Measurements from ENCODE around the gene YBX3. TPM values are rescaled to one million over a fixed set of nuclear protein-coding genes. Genes with fewer than 3 reads are reported as not detected.

The YBX3 gene
- polyA plus RNA-seq, 2 of the 4 experiments (the other 2 are of a cell fraction), result 140 to 150 TPM

GRCh38 chr12:10652192-10652591 is 70.9 kb downstream of the YBX3 start:
- TF ChIP-seq HES2 (IDR thresholded peaks at IDR 0.05) (no peak), CEBPB (IDR thresholded peaks at IDR 0.05) (peak in 1 of 2 experiments; percentile 68; a peak in 2 of 4 replicates)
- H3K4me3 ChIP-seq, result no peak overlapping the region
- H3K9me3 ChIP-seq, result peaks cover 9% of the 10 kb centered on the region
- POLR2A ChIA-PET, result no interaction called here
- no peak for FAIRE-seq
- no peak for DNase-seq (ENCODE audit: low read depth in 1 of 2, low spot score in 1 of 2)
- no peak for ATAC-seq
- no peak overlapping the region for H3K27ac ChIP-seq
- CTCF ChIA-PET, result no interaction called here
- no peak overlapping the region for H3K4me2 ChIP-seq
- WGBS (ENCODE audit: missing lambda C conversion rate), result 73% methylated on average over 3 of the region's 3 CpGs
- H3K4me1 ChIP-seq, result no peaks in the 10 kb centered on the region

Other genes starting within 250 kb of the YBX3 start
- 0.93 and 1.9 TPM in 2 replicates for gene EIF2S3B, start 217.4 kb downstream of the YBX3 start, polyA plus RNA-seq (2011; rRNA removed)
- gene EIF2S3B, start 217.4 kb downstream of the YBX3 start, polyA plus RNA-seq (2017; fragmentation: RNase III; extraction: RNeasy Plus Mini Kit Qiagen cat#74134 plus additional on column Dnase treatment), result 1.1 to 2.0 TPM (median 1.4 TPM) in 3 replicates
- 43.1 and 90.5 TPM in 2 replicates for gene MAGOHB, start 109.7 kb downstream of the YBX3 start, polyA plus RNA-seq (2011; rRNA removed)
- gene MAGOHB, start 109.7 kb downstream of the YBX3 start, polyA plus RNA-seq (2017; fragmentation: RNase III; extraction: RNeasy Plus Mini Kit Qiagen cat#74134 plus additional on column Dnase treatment), result 83.4 to 93.3 TPM (median 83.5 TPM) in 3 replicates
- 0.46 and 0.56 TPM in 2 replicates for gene STYK1, start 49.3 kb downstream of the YBX3 start, polyA plus RNA-seq (2011; rRNA removed)
- gene STYK1, start 49.3 kb downstream of the YBX3 start, polyA plus RNA-seq (2017; fragmentation: RNase III; extraction: RNeasy Plus Mini Kit Qiagen cat#74134 plus additional on column Dnase treatment), result 0.21 to 0.54 TPM (median 0.32 TPM) in 3 replicates
- gene TAS2R7, start 79.3 kb upstream of the YBX3 start, polyA plus RNA-seq (2011; rRNA removed), result not detected in 2 replicates
- gene TAS2R7, start 79.3 kb upstream of the YBX3 start, polyA plus RNA-seq (2017; fragmentation: RNase III; extraction: RNeasy Plus Mini Kit Qiagen cat#74134 plus additional on column Dnase treatment), result not detected in 3 replicates
- not detected in 2 replicates for gene TAS2R8, start 84.0 kb upstream of the YBX3 start, polyA plus RNA-seq (2011; rRNA removed)
- not detected in 3 replicates for gene TAS2R8, start 84.0 kb upstream of the YBX3 start, polyA plus RNA-seq (2017; fragmentation: RNase III; extraction: RNeasy Plus Mini Kit Qiagen cat#74134 plus additional on column Dnase treatment)
- not detected in 2 replicates for gene TAS2R9, start 86.8 kb upstream of the YBX3 start, polyA plus RNA-seq (2011; rRNA removed)
- gene TAS2R9, start 86.8 kb upstream of the YBX3 start, polyA plus RNA-seq (2017; fragmentation: RNase III; extraction: RNeasy Plus Mini Kit Qiagen cat#74134 plus additional on column Dnase treatment), result not detected in 3 replicates
- gene TAS2R10, start 103.0 kb upstream of the YBX3 start, polyA plus RNA-seq (2011; rRNA removed), result 0.67 and 0.71 TPM in 2 replicates
- 0.09 to 0.14 TPM in 2 of 3 replicates, not detected in the other for gene TAS2R10, start 103.0 kb upstream of the YBX3 start, polyA plus RNA-seq (2017; fragmentation: RNase III; extraction: RNeasy Plus Mini Kit Qiagen cat#74134 plus additional on column Dnase treatment)
- gene PRR4, start 126.2 kb upstream of the YBX3 start, polyA plus RNA-seq (2011; rRNA removed), result 5.7 and 6.4 TPM in 2 replicates
- 1.6 to 2.5 TPM (median 2.2 TPM) in 3 replicates for gene PRR4, start 126.2 kb upstream of the YBX3 start, polyA plus RNA-seq (2017; fragmentation: RNase III; extraction: RNeasy Plus Mini Kit Qiagen cat#74134 plus additional on column Dnase treatment)
- 3.4 and 4.3 TPM in 2 replicates for gene PRH1, start 160.9 kb upstream of the YBX3 start, polyA plus RNA-seq (2011; rRNA removed)
- gene PRH1, start 160.9 kb upstream of the YBX3 start, polyA plus RNA-seq (2017; fragmentation: RNase III; extraction: RNeasy Plus Mini Kit Qiagen cat#74134 plus additional on column Dnase treatment), result 6.7 to 7.8 TPM (median 7.8 TPM) in 3 replicates
- 0.19 and 0.28 TPM in 2 replicates for gene TAS2R13, start 186.2 kb upstream of the YBX3 start, polyA plus RNA-seq (2011; rRNA removed)
- not detected in 3 replicates for gene TAS2R13, start 186.2 kb upstream of the YBX3 start, polyA plus RNA-seq (2017; fragmentation: RNase III; extraction: RNeasy Plus Mini Kit Qiagen cat#74134 plus additional on column Dnase treatment)
- gene PRH2, start 205.9 kb upstream of the YBX3 start, polyA plus RNA-seq (2011; rRNA removed), result 0.25 and 0.39 TPM in 2 replicates
- gene PRH2, start 205.9 kb upstream of the YBX3 start, polyA plus RNA-seq (2017; fragmentation: RNase III; extraction: RNeasy Plus Mini Kit Qiagen cat#74134 plus additional on column Dnase treatment), result 0.19 TPM in 1 of 3 replicates, not detected in the others
- gene TAS2R14, start 215.9 kb upstream of the YBX3 start, polyA plus RNA-seq (2011; rRNA removed), result 3.1 and 4.1 TPM in 2 replicates
- 0.70 to 0.94 TPM (median 0.80 TPM) in 3 replicates for gene TAS2R14, start 215.9 kb upstream of the YBX3 start, polyA plus RNA-seq (2017; fragmentation: RNase III; extraction: RNeasy Plus Mini Kit Qiagen cat#74134 plus additional on column Dnase treatment)

Measured in A549 (cell line).